Effector memory CD8-positive, alpha-beta T cell (primary cell): ENCODE measurements around the gene NUDT13.

Source experiments
- ATAC-seq: fragments of 150-1000 bp; cut with Tn5 transposase; replicated peaks from 2 replicates; pipeline ENCODE4 v1.10.0; 2021; ENCODE audit warnings: mild to moderate bottlenecking, moderate library complexity
- DNase-seq, 3 experiments: peaks; one replicate each; pipeline ENCODE4 v3.0.0; 2021
- H3K27ac Mint-ChIP-seq, 2 donors: one replicate each; pipeline ENCODE4 v1.8.0; 2022; ENCODE audit warnings: mild to moderate bottlenecking in 2 of 2, mixed read lengths in 2 of 2, moderate library complexity in 2 of 2
- H3K27me3 Mint-ChIP-seq, 2 donors: one replicate each; pipeline ENCODE4 v1.8.0; 2022; ENCODE audit warnings: mixed read lengths in 2 of 2
- H3K36me3 Mint-ChIP-seq: one replicate; pipeline ENCODE4 v1.8.0; 2022; ENCODE audit warnings: mild to moderate bottlenecking, moderate library complexity, mixed read lengths; ENCODE audit not compliant: insufficient read depth
- H3K4me1 Mint-ChIP-seq, 2 donors: one replicate each; pipeline ENCODE4 v1.8.0; 2022; ENCODE audit warnings: low read depth in 2 of 2, mixed read lengths in 2 of 2
- H3K4me3 Mint-ChIP-seq, 2 donors: one replicate each; pipeline ENCODE4 v1.8.0; 2022; ENCODE audit warnings: mild to moderate bottlenecking in 2 of 2, mixed read lengths in 2 of 2, moderate library complexity in 2 of 2
- H3K9me3 Mint-ChIP-seq, 2 donors: one replicate each; pipeline ENCODE4 v1.8.0; 2022; ENCODE audit warnings: mixed read lengths in 2 of 2
- total RNA-seq, 9 experiments: gene quantifications; one replicate each; lab custom pipeline; 2026; lab: John Stamatoyannopoulos, UW

The NUDT13 gene
- 0.55 to 3.8 (median 1.8) reads per million in 9 experiments for total RNA-seq

DNA sequence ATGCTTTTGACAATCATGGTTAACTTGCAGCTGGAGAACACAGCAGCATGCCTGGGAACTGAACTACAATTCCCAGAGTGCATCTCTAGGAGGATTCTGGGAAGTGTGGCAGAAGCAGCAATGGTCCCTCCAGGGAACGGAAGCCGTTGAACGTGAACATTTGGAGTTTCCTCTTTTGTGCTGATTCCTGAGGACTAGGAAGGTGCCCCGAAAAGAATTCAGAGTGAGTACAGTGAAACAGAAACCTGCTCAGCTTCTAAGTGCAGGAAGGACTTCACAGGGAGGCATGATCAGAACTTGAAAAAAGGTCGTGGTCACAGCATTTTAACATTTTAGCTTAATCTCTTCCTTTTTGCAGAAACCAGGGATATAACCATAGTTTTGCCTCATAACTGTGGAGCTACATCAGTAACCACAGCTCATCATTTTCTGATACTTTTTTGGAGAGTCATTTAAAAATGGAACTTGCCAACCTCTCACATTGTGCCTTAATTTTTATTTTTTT lies at the start of gene NUDT13:
TSS of gene NUDT13 (plus strand) at position 111 of the 505 bp plus-strand sequence. CDS start 3,911 bp downstream, outside the sequence.
- ATAC-seq (peak; percentile 92), DNase-seq (peak; percentile 20 to 32 (median 26))
- Mint-ChIP-seq H3K9me3 (peaks cover 0 to 2% of the 10 kb centered on the region in 2 donors), H3K27me3 (no peaks in the 10 kb centered on the region), H3K4me3 (peak within 1 kb of the TSS; percentile 82 to 84), H3K36me3 (peaks cover 4% of the 10 kb centered on the region), H3K4me1 (peaks cover 3 to 5% of the 10 kb centered on the region in 2 donors), H3K27ac (peak within 1 kb of the TSS; percentile 85 to 92)

DNA sequence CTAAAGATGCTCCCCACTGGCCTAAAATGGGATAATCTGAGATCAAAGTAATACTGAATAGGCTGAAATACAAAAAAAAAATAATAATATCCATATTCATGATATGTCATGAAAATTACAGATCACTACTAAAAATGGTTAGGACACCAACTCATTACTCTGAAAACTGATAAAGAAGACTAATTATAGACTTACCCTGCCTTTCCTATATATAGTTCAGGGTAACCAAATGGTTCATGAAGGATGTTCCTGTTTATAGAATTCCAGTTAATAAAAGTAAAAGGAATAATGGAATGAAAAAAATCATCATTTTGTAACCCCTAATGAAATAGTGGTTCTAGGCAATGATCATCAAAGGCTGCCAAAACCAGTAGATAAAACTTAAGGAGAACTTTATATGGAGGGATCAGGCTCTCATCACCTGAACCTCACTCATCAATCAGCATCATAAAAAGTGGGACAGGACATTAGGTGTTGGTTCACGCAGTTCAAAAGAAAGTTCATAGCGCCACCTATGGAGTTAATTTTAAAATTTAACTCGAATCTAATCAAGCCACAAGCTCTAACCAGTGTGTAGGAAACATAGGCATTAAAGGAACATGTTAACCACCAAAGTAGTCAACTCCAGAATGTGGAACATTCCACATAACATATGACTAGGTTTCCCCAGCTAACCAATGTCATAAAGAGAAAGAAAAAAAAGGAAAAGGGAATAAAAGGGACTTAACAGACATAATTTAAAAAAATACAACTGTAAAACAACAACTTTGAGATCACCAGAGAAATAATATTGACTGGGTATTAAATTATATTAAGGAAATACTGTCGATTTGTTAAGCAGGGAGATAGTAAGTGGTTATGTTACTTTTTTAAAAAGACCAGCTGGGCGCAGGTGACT lies 49.3 kb upstream of the NUDT13 start:
- Mint-ChIP-seq H3K36me3 (peaks cover 33% of the 10 kb centered on the region), H3K4me1 (peaks cover 5% of the 10 kb centered on the region in 2 donors), H3K27me3 (no peaks in the 10 kb centered on the region), H3K4me3 (no peak overlapping the region), H3K27ac (peak overlapping the region; percentile 27 to 81), H3K9me3 (no peaks in the 10 kb centered on the region)
- ATAC-seq (peak; percentile 58), DNase-seq (no peak)

DNA sequence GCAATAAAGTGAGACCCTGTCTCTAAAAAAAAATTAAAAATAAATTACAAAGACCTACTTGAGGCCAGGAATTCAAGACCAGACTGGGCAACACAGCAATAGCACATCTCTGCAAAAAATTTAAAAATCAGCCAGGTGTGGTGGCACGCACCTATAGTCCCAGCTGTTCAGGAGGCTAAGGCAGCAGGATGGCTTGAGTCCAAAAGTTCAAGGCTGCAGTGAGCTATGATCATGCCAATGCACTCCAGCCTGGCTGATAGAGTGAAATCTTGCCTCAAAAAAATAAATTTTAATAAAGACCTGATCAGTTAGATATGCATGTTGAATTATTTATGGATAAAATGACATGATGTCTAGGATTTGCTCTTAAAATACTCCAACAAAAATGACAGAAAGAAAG lies 48.5 kb upstream of the NUDT13 start:
- H3K4me1 Mint-ChIP-seq: peaks cover 5% of the 10 kb centered on the region in 2 donors
- DNase-seq (no peak), ATAC-seq (no peak)
- peaks cover 33% of the 10 kb centered on the region for H3K36me3 Mint-ChIP-seq
- no peaks in the 10 kb centered on the region for H3K27me3 Mint-ChIP-seq
- H3K9me3 Mint-ChIP-seq: no peaks in the 10 kb centered on the region
- H3K4me3 Mint-ChIP-seq: no peak overlapping the region
- H3K27ac Mint-ChIP-seq: no peak overlapping the region

DNA sequence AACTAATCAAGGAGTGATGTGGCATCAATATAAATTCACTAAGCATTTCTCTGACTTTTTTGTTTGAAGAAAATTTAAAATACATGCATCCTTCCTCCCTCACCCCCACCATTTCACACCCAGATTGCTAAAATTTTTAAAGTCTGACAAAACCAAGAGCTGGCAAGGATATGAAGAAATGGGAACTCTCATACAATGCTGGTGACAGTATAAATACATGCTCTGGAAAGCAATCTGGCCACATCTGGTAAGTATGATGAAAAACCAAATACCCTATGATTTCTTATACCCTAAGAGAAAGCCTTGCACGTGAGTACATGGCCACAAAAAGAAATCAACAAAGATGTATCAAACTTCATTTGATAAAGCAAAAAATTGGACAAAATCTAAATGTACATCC lies 44.8 kb upstream of the NUDT13 start:
- ATAC-seq (no peak), DNase-seq (no peak)
- Mint-ChIP-seq H3K27me3 (no peaks in the 10 kb centered on the region), H3K27ac (peak overlapping the region in 1 of 2 donors; percentile 33), H3K36me3 (peaks cover 37% of the 10 kb centered on the region), H3K4me1 (peaks cover 2 to 5% of the 10 kb centered on the region in 2 donors), H3K9me3 (no peaks in the 10 kb centered on the region), H3K4me3 (no peak overlapping the region)

DNA sequence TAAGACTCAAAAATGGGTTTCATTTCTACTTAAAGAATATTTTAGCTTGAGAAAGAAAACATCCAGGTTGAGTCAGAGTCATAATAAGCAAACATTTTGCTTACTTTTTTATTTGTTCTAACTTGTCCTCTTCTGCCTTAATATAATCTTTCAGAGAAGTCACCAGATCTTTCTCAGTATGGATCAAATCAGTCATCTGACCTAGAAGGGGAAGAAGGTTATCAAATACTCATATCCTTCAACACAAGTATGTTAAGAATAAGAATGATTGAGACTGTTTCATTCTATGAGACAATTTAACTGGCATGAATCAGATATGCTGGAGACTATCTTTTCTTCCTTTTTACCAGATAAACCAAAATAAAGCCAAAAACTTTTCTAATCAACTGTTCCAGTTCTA lies 36.6 kb upstream of the NUDT13 start:
- Mint-ChIP-seq H3K36me3 (peaks cover 56% of the 10 kb centered on the region), H3K9me3 (no peaks in the 10 kb centered on the region), H3K27ac (peak overlapping the region in 1 of 2 donors; percentile 51), H3K4me3 (no peak overlapping the region), H3K4me1 (peaks cover 5 to 9% of the 10 kb centered on the region in 2 donors), H3K27me3 (no peaks in the 10 kb centered on the region)
- ATAC-seq (no peak), DNase-seq (no peak)

DNA sequence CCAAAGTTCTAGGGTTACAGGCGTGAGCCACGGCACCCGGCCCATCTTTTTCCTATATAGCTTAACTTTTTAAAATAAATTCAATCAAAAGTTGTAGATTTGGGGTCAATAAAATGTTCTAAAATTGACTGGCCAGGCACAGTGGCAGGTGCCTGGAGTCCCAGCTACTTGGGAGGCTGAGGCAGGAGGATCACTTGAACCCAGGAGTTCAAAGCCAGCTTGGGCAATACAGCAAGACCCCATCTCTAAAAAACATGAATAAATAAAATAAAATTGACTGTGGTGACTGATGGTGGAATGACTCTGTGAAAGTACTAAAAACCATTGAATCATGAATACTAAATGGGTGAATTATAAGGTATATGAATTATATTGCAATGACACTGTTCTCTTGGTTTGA lies 34.4 kb upstream of the NUDT13 start:
- Mint-ChIP-seq H3K27ac (peak overlapping the region in 1 of 2 donors; percentile 72), H3K9me3 (no peaks in the 10 kb centered on the region), H3K4me3 (no peak overlapping the region), H3K27me3 (no peaks in the 10 kb centered on the region), H3K36me3 (peaks cover 41% of the 10 kb centered on the region), H3K4me1 (peaks cover 8 to 9% of the 10 kb centered on the region in 2 donors)
- no peak for DNase-seq
- no peak for ATAC-seq

DNA sequence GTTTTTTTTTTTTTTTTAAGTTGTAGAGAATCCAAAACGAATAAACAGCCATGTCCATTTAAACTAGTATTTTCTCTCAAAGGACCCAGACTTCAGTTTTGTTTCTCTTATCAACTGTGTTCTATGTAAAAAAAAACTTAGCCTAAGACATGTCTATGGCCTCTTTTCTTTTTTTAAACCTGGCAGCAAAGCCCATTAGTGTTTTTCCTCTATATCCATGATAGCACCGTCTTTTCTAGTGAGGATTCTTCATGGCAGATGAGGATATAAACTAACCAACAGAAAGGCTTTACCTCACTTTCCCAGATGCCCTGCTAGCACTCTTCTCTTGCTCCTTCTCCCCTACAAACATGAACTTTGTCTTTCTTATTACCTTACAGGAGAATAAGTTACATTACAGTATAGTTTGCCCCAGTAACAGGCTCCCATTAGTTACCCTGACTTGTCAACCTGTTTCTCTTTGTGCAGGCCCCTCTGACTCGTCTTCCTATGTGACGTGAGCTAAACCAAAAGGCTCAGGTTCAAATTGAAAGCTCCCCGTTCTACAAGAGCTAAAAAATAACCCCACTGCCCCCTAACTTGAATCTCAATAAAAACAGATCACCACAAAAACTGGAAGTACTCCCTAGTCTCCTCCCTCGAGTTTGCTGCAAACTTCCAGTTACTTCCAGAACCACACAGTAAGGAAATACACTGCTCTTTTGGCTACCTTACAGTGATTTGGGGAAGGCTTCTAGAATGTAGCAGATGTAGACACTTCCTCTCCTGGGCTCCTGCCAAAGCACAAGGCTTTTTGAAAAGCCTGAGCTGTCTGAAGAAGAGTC lies 33.7 kb upstream of the NUDT13 start:
- DNase-seq (no peak), ATAC-seq (no peak)
- H3K27ac Mint-ChIP-seq: peak overlapping the region; percentile 66 to 72
- H3K27me3 Mint-ChIP-seq: no peaks in the 10 kb centered on the region
- peaks cover 8 to 9% of the 10 kb centered on the region in 2 donors for H3K4me1 Mint-ChIP-seq
- H3K9me3 Mint-ChIP-seq: no peaks in the 10 kb centered on the region
- peaks cover 35% of the 10 kb centered on the region for H3K36me3 Mint-ChIP-seq
- H3K4me3 Mint-ChIP-seq: no peak overlapping the region

DNA sequence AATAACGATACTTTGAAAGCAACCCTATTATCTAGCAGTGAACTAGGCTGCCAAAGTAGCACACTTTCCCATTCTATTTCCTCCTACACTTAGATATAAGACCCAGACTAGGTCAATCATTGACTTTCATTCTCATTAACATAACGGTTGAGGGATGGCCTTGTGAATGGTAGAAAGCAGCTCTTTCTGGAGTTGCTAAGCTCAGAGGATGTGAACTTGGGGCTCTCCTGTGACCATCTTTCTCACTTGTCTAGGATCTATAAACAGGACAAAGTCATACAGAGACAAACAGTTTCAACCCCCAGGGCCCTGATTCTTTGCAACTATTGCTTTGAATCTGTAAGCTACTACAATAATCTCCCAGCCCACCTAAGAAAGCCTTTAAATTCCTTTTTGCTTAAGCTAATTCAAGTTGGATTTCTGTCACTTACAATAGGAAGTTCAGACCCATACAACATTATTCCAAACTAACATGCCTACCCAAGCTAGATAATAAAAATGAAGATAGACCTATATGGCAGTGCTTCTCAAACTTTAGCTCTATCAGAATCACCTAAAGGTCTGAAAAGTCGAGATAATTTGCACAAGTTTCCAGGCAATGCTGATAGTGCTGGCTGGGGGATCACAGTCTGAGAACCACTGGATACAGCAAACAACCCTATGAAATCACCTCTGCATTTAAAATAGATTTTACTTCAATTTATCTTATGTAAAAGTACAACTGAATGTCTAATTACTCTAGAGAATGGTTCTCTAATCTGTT lies 30.3 kb upstream of the NUDT13 start:
- Mint-ChIP-seq H3K4me3 (no peak overlapping the region), H3K27ac (no peak overlapping the region), H3K4me1 (peaks cover 10 to 15% of the 10 kb centered on the region in 2 donors), H3K27me3 (no peaks in the 10 kb centered on the region), H3K9me3 (no peaks in the 10 kb centered on the region), H3K36me3 (peaks cover 6% of the 10 kb centered on the region)
- ATAC-seq (no peak), DNase-seq (no peak)

DNA sequence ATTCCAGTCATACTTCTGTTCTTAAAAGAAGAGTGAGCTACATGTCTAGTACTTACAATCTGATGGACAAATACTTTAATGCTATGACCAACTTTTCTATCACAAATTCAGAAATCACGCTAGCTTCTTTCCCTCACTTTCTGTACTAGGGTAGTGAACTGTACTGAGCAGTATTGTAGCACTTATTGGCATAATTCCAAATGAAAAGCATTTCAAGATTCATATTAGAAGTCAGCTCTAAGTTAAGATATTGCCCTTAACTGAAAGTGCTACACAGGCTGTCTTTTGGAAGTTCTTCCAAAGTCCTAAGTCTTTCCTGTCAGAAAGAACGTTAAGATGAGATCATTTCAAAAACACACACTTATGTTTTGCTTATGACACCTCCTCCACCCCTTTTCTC lies 27.0 kb upstream of the NUDT13 start:
- ATAC-seq (no peak), DNase-seq (no peak)
- H3K9me3 Mint-ChIP-seq: no peaks in the 10 kb centered on the region
- no peak overlapping the region for H3K27ac Mint-ChIP-seq
- no peaks in the 10 kb centered on the region for H3K27me3 Mint-ChIP-seq
- H3K36me3 Mint-ChIP-seq: no peaks in the 10 kb centered on the region
- peaks cover 4 to 10% of the 10 kb centered on the region in 2 donors for H3K4me1 Mint-ChIP-seq
- H3K4me3 Mint-ChIP-seq: no peak overlapping the region

DNA sequence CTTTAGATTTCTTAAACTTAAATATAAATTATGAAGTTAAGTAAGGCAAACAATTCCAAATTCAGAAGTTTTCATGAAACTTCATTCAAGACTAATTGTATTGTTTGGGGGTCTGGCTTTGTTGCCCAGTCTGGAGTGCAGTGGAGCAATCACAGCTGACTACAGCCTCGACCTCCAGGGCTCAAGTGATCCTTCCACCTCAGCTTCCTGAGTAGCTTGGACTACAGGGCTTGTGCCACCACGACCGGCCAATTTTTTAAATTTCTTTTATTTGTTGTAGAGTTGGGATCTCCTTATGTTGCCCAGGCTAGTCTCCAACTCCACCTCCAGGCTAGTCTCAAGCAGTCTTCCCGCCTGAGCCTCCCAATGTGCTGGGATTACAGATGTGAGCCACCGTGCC lies 26.0 kb upstream of the NUDT13 start:
- no peak overlapping the region for H3K4me3 Mint-ChIP-seq
- no peak for ATAC-seq
- DNase-seq: no peak
- H3K27ac Mint-ChIP-seq: peak overlapping the region in 1 of 2 donors; percentile 35
- H3K27me3 Mint-ChIP-seq: no peaks in the 10 kb centered on the region
- H3K9me3 Mint-ChIP-seq: no peaks in the 10 kb centered on the region
- H3K4me1 Mint-ChIP-seq: peaks cover 4 to 10% of the 10 kb centered on the region in 2 donors
- H3K36me3 Mint-ChIP-seq: no peaks in the 10 kb centered on the region

DNA sequence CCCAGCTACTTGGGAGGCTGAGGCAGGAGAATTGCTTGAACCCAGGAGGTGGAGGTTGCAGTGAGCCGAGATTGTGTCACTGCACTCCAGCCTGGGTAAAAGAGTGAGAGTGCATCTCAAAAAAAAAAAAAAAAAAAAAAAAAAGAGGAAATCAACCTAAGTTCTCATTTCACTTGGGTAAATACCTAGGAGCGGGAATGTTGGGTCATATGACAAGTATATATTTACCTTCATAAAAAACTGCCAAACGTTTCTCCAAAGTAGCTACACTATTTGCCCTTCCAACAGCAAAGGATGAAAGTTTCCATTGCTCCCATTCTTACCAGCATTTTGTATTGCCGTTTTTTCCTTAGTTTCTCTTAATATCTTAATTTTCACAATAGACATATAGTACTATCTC lies 23.4 kb upstream of the NUDT13 start:
- Mint-ChIP-seq H3K9me3 (no peaks in the 10 kb centered on the region), H3K27ac (no peak overlapping the region), H3K36me3 (peaks cover 4% of the 10 kb centered on the region), H3K27me3 (no peaks in the 10 kb centered on the region), H3K4me3 (no peak overlapping the region), H3K4me1 (peaks cover 2 to 14% of the 10 kb centered on the region in 2 donors)
- no peak for ATAC-seq
- no peak for DNase-seq

DNA sequence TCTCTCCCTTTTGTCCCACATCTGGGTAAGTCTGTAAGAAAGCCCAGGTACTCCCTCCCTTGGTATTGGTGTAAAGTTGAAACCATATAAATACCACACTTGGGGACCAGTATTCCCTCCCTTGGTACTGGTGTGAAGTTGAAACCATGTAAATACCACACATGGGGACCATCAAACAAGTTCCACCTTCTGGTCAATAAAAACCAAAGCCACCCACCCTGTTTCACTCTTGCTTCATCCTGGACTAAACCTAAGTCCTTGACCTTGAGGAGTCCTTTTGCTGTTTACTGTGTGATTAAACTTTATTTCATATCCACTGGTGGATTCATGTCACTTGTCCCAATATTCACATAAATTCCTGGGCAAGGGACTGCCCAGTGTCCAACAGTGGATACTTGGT lies 22.0 kb upstream of the NUDT13 start:
- ATAC-seq (no peak), DNase-seq (no peak)
- no peak overlapping the region for H3K4me3 Mint-ChIP-seq
- no peak overlapping the region for H3K27ac Mint-ChIP-seq
- H3K36me3 Mint-ChIP-seq: peaks cover 4% of the 10 kb centered on the region
- no peaks in the 10 kb centered on the region for H3K27me3 Mint-ChIP-seq
- H3K9me3 Mint-ChIP-seq: no peaks in the 10 kb centered on the region
- peaks cover 0 to 13% of the 10 kb centered on the region in 2 donors for H3K4me1 Mint-ChIP-seq

DNA sequence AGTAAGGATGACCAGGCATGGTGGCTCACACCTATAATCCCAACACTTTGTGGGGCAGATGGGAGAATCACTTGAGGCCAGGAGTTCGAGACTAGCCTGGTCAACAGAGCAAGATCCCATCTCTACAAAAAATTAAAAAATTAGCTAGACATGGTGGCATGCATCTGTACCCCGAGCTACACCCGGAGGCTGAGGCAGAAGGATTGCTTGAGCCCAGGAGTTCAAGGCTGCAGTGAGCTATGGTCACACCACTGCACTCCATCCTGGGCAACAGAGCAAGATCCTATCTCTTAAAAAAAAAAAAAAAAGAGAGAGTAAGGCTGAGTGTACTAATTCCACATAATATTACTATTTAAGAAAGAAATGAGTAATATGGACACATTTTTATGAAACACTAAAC lies 17.4 kb upstream of the NUDT13 start:
- no peaks in the 10 kb centered on the region for H3K9me3 Mint-ChIP-seq
- no peak overlapping the region for H3K27ac Mint-ChIP-seq
- ATAC-seq (no peak), DNase-seq (no peak)
- H3K4me1 Mint-ChIP-seq: peaks cover 8 to 27% of the 10 kb centered on the region in 2 donors
- no peaks in the 10 kb centered on the region for H3K27me3 Mint-ChIP-seq
- peaks cover 30% of the 10 kb centered on the region for H3K36me3 Mint-ChIP-seq
- peak overlapping the region in 1 of 2 donors; percentile 41 for H3K4me3 Mint-ChIP-seq
